Tibial nerve (tissue), 4 donors: ENCODE data around the gene TSTD2. TPM values are rescaled to one million over a fixed set of nuclear protein-coding genes. Genes with fewer than 3 reads are reported as not detected.

Experiments
- DNase-seq, 2 donors: peaks; one replicate each; pipeline ENCODE4 v3.0.0-alpha.2; 2019; ENCODE audit warnings: low spot score in 2 of 2
- H3K27ac ChIP-seq, 4 donors: fragments of 200-600 bp; sonication (generic) in 3 of 4; one replicate each; pipeline ENCODE4 v1.5.1; 2017 to 2019; ENCODE audit warnings: mild to moderate bottlenecking in 1 of 4
- H3K27me3 ChIP-seq, 2 donors: fragments of 200-600 bp; sonication (generic) in 1 of 2; one replicate each; pipeline versions ENCODE4 v1.5.1 to v1.6.0; 2017 to 2019
- H3K36me3 ChIP-seq, 3 donors: fragments of 200-600 bp; sonication (generic); one replicate each; pipeline ENCODE4 v1.5.1; 2018 to 2019
- H3K4me1 ChIP-seq, 4 donors: fragments of 200-600 bp; sonication (generic) in 3 of 4; one replicate each; pipeline ENCODE4 v1.5.1; 2017 to 2019
- H3K4me3 ChIP-seq, 4 donors: fragments of 200-600 bp; sonication (generic) in 3 of 4; one replicate each; pipeline ENCODE4 v1.5.1; 2017 to 2019; ENCODE audit warnings: mild to moderate bottlenecking in 1 of 4, moderate library complexity in 1 of 4
- H3K9me3 ChIP-seq, 4 donors: fragments of 200-600 bp; sonication (generic) in 3 of 4; one replicate each; pipeline ENCODE4 v1.5.1; 2017 to 2019
- EP300 ChIP-seq, 2 donors: sonication (generic); formaldehyde crosslinking; IDR thresholded peaks; one replicate each; pipeline ENCODE4 v1.6.1; 2017; ENCODE audit warnings: antibody characterized with exemption in 2 of 2, mild to moderate bottlenecking in 1 of 2
- POLR2A ChIP-seq, 2 donors: fragments of 450-650 bp; IDR thresholded peaks; one replicate each; pipeline ENCODE4 v1.6.1; 2017; ENCODE audit warnings: antibody characterized with exemption in 2 of 2, mild to moderate bottlenecking in 2 of 2, moderate library complexity in 2 of 2
- WGBS, 2 donors: methylation state at CpG; one replicate each; pipeline ENCODE4 v1.1.5; 2018; 5-methylcytosine and 5-hydroxymethylcytosine counted together
- total RNA-seq, 4 donors: library from RNA; depleted of rRNA; stranded (reverse); fragments of >200 nt; gene quantifications; one replicate each; pipeline ENCODE4 v1.1.0, GENCODE V29; 2016
- TF ChIP-seq, protein P1 (sequence below), 5 experiments: fragments of 200-600 bp in 3 of 5; fragments of 450-650 bp in 2 of 5; sonication (generic) in 3 of 5; IDR thresholded peaks; one replicate each; pipeline ENCODE4 v1.5.1; 2016 to 2019; ENCODE audit warnings: antibody characterized with exemption in 5 of 5, mild to moderate bottlenecking in 3 of 5, moderate library complexity in 2 of 5

Gene TSTD2
- total RNA-seq, 4 donors from 2014 or later: 14.0 to 54.1 (median 23.6) TPM

- TF ChIP-seq, protein P1, sequence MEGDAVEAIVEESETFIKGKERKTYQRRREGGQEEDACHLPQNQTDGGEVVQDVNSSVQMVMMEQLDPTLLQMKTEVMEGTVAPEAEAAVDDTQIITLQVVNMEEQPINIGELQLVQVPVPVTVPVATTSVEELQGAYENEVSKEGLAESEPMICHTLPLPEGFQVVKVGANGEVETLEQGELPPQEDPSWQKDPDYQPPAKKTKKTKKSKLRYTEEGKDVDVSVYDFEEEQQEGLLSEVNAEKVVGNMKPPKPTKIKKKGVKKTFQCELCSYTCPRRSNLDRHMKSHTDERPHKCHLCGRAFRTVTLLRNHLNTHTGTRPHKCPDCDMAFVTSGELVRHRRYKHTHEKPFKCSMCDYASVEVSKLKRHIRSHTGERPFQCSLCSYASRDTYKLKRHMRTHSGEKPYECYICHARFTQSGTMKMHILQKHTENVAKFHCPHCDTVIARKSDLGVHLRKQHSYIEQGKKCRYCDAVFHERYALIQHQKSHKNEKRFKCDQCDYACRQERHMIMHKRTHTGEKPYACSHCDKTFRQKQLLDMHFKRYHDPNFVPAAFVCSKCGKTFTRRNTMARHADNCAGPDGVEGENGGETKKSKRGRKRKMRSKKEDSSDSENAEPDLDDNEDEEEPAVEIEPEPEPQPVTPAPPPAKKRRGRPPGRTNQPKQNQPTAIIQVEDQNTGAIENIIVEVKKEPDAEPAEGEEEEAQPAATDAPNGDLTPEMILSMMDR (IDR thresholded peaks at IDR 0.05): no peak
- TF ChIP-seq EP300 (IDR thresholded peaks at IDR 0.05) (no peak), POLR2A (IDR thresholded peaks at IDR 0.05) (no peak)
- no peaks in the 10 kb centered on the region for H3K36me3 ChIP-seq
- WGBS, 2 donors: 82 to 95% methylated on average over 6 of the region's 6 CpGs
- peak overlapping the region in 1 of 4 donors; percentile 65 for H3K27ac ChIP-seq
- no peak for DNase-seq
- H3K27me3 ChIP-seq: no peaks in the 10 kb centered on the region
- peaks cover 0 to 84% (median 45%) of the 10 kb centered on the region in 4 donors for H3K4me1 ChIP-seq
- no peak overlapping the region for H3K4me3 ChIP-seq
- no peaks in the 10 kb centered on the region for H3K9me3 ChIP-seq
Measured at GRCh38 chr9:97560154-97560553, 73.0 kb downstream of the TSTD2 start.

DNA sequence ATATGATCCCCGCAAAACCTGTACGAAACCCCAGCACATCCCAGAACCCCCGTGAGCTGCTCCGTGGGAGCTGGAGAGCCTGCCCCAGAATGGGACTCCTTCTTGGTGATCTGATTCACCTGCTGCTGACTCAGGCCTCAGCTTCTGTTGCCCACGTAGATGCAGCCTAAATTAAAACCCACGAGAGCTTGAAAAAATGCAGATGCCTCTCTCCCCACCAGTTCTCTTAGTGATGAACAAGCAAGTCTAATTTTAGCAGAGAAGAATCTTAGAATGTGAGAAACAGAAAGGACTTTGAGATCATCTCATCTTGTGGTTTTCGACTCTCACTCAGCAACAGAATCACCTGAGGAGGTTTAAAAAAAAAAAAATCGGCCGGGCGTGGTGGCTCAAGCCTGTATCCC lies 74.1 kb downstream of the TSTD2 start:
- no peak overlapping the region for H3K4me3 ChIP-seq
- no peaks in the 10 kb centered on the region for H3K9me3 ChIP-seq
- 81 to 82% methylated on average over 10 of the region's 10 CpGs for WGBS, 2 donors
- TF ChIP-seq EP300 (IDR thresholded peaks at IDR 0.05): no peak
- TF ChIP-seq, protein P1 (IDR thresholded peaks at IDR 0.05): no peak
- TF ChIP-seq POLR2A (IDR thresholded peaks at IDR 0.05): no peak
- peaks cover 0 to 83% (median 38%) of the 10 kb centered on the region in 4 donors for H3K4me1 ChIP-seq
- no peak for DNase-seq
- H3K27me3 ChIP-seq: no peaks in the 10 kb centered on the region
- peak overlapping the region; percentile 68 to 96 (median 94) for H3K27ac ChIP-seq
- no peaks in the 10 kb centered on the region for H3K36me3 ChIP-seq

GRCh38 chr9:97558701-97559101 lies 74.5 kb downstream of the TSTD2 start:
- WGBS, 2 donors: 58 to 63% methylated on average over 3 of the region's 3 CpGs
- H3K27me3 ChIP-seq: no peaks in the 10 kb centered on the region
- H3K4me3 ChIP-seq: no peak overlapping the region
- H3K36me3 ChIP-seq: no peaks in the 10 kb centered on the region
- DNase-seq: no peak
- no peaks in the 10 kb centered on the region for H3K9me3 ChIP-seq
- peak overlapping the region; percentile 68 to 96 (median 94) for H3K27ac ChIP-seq
- TF ChIP-seq EP300 (IDR thresholded peaks at IDR 0.05): no peak
- no peak for TF ChIP-seq POLR2A (IDR thresholded peaks at IDR 0.05)
- TF ChIP-seq, protein P1 (IDR thresholded peaks at IDR 0.05): no peak
- H3K4me1 ChIP-seq: peaks cover 0 to 79% (median 34%) of the 10 kb centered on the region in 4 donors

DNA sequence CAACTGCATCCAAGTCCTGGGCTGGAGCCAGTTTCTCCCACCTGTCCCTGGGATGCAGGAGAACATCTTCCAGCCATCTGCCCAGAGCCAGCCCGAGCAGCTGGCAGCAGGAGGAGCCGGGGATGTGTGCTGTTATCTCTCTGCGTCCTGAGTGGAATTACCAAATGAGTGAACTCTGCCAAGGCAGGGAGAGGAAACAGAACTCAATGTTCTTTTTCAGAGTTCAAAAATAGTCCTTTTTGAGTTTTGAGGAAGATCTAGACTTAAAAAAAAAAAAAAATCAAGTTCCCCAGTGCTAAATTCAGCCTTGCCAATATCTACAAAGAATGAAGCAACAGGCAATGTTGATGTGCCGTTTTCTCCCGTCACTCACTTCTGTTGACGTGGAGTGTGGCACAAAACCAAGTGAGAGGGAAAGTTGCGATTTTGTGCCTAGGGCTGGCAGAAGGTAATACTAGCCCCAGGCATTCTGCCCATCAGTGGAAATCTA lies 75.5 kb downstream of the TSTD2 start:
- peak; percentile 88 to 97 for DNase-seq
- Histone ChIP-seq H3K36me3 (no peaks in the 10 kb centered on the region), H3K9me3 (no peaks in the 10 kb centered on the region), H3K4me1 (peaks cover 0 to 68% (median 29%) of the 10 kb centered on the region in 4 donors), H3K27me3 (no peaks in the 10 kb centered on the region), H3K27ac (peak overlapping the region; percentile 70 to 96 (median 94)), H3K4me3 (no peak overlapping the region)
- TF ChIP-seq EP300 (IDR thresholded peaks at IDR 0.05) (peak; percentile 98), POLR2A (IDR thresholded peaks at IDR 0.05) (peak; percentile 45 to 62)
- TF ChIP-seq, protein P1 (IDR thresholded peaks at IDR 0.05): no peak
- WGBS, 2 donors: 30 to 33% methylated on average over 7 of the region's 7 CpGs

DNA sequence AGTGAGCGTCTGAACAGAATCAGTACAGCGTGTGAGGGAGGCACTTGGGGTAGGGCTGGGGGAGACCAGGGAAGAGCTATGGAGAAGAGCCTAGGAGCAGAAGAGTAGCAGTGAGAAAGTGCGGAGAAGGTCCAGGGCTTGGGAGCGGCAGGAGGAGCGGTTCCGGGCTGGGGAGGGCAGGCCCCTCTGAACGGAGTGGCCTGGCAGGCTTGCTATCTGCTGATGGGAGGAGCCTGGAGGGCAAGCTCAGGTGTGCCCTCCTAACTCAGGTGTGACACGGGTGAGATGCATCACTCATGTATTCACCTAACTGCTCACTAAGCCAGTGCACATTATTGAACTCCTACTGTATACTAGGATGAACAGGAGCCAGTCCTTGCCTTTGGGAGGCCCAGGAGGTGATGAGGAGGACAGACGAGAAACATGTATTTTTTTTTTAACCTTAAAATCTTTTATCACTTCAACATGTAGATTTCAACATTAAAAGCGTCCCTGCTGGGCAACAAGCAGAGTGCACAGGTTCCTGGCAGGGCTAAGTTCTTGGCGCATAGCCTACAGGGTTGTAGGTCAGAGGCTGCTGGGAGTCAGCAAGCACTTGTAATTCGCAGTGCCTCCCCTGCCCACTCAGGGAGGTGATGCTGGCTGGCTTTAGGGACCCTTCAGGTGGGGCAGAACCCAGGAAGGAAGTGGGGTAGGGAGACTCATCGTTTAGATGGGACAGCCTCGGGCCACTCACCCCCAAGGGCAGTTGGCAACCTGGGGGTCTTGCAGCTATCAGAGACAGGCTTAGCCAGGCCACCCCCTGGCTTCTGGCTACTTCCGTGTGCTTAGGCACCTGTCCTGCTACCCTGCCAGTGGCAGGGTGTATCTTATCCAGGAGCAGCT lies 76.2 kb downstream of the TSTD2 start:
- Histone ChIP-seq H3K4me3 (no peak overlapping the region), H3K4me1 (peaks cover 0 to 62% (median 29%) of the 10 kb centered on the region in 4 donors), H3K9me3 (no peaks in the 10 kb centered on the region), H3K36me3 (no peaks in the 10 kb centered on the region), H3K27ac (peak overlapping the region; percentile 70 to 96 (median 91)), H3K27me3 (no peaks in the 10 kb centered on the region)
- 68 to 78% methylated on average over 14 of the region's 15 CpGs for WGBS, 2 donors
- DNase-seq: peak; percentile 69 to 84
- no peak for TF ChIP-seq POLR2A (IDR thresholded peaks at IDR 0.05)
- no peak for TF ChIP-seq EP300 (IDR thresholded peaks at IDR 0.05)
- TF ChIP-seq, protein P1 (IDR thresholded peaks at IDR 0.05): no peak
